Neutrophil (primary cell): ENCODE results near the gene PPP2R2C.

Source experiments
- H3K27ac ChIP-seq: fragments of 200-600 bp; sonication (generic); 2 replicates; pipeline ENCODE4 v1.5.1; 2016; ENCODE audit warnings: mild to moderate bottlenecking, moderate library complexity
- H3K27me3 ChIP-seq: fragments of 200-600 bp; sonication (generic); 2 replicates; pipeline ENCODE4 v1.6.0; 2016; ENCODE audit warnings: mild to moderate bottlenecking
- H3K36me3 ChIP-seq: fragments of 200-600 bp; sonication (generic); 2 replicates; pipeline ENCODE4 v1.5.1; 2017
- H3K4me1 ChIP-seq, 2 experiments: fragments of 200-600 bp in 1 of 2; sonication (generic) in 1 of 2; 1 replicate in 1 of 2; 2 replicates in 1 of 2; pipeline versions ENCODE4 v1.5.1 to v1.6.1; 2013 to 2016; ENCODE audit warnings: low read depth in 1 of 2, low read length in 1 of 2, mild to moderate bottlenecking in 1 of 2, moderate library complexity in 1 of 2; ENCODE audit not compliant: control insufficient read depth in 1 of 2, insufficient read depth in 1 of 2
- H3K4me3 ChIP-seq, 2 experiments: fragments of 200-600 bp in 1 of 2; sonication (generic) in 1 of 2; 1 replicate in 1 of 2; 2 replicates in 1 of 2; pipeline ENCODE4 v1.5.1; 2013 to 2016; ENCODE audit warnings: low read depth in 1 of 2, low read length in 1 of 2, mild to moderate bottlenecking in 1 of 2, moderate library complexity in 1 of 2
- H3K9me3 ChIP-seq: fragments of 200-600 bp; sonication (generic); 2 replicates; pipeline ENCODE4 v1.5.1; 2016
- TF ChIP-seq, protein P1 (sequence below): fragments of 200-600 bp; sonication (generic); IDR thresholded peaks from 2 replicates; pipeline ENCODE4 v1.5.1; 2016; ENCODE audit warnings: antibody characterized with exemption

PPP2R2C gene

DNA sequence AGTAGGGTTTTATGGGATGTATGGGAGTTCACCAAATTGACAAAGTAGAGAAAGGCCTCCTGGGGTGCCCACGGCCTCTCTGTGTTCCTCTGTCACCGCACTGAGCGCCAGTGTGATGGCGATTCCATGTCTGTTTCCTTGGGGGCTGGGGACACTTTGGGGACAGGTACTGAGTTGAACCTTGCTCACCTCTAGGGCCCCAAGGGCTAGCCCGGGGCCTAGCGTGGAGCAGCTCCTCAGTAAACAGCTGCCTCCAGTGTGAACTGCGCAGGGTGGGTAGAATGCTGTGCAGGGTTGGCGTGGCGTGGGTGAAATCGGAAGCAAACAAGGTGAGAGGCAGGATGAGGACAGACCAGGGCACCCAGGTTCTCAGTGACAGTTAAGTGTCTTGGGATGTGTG lies 97.8 kb downstream of the PPP2R2C start:
- Histone ChIP-seq H3K36me3 (no peaks in the 10 kb centered on the region), H3K9me3 (no peaks in the 10 kb centered on the region), H3K4me1 (no peaks in the 10 kb centered on the region), H3K27ac (no peak overlapping the region), H3K27me3 (peaks cover 3% of the 10 kb centered on the region), H3K4me3 (no peak overlapping the region)
- TF ChIP-seq, protein P1, sequence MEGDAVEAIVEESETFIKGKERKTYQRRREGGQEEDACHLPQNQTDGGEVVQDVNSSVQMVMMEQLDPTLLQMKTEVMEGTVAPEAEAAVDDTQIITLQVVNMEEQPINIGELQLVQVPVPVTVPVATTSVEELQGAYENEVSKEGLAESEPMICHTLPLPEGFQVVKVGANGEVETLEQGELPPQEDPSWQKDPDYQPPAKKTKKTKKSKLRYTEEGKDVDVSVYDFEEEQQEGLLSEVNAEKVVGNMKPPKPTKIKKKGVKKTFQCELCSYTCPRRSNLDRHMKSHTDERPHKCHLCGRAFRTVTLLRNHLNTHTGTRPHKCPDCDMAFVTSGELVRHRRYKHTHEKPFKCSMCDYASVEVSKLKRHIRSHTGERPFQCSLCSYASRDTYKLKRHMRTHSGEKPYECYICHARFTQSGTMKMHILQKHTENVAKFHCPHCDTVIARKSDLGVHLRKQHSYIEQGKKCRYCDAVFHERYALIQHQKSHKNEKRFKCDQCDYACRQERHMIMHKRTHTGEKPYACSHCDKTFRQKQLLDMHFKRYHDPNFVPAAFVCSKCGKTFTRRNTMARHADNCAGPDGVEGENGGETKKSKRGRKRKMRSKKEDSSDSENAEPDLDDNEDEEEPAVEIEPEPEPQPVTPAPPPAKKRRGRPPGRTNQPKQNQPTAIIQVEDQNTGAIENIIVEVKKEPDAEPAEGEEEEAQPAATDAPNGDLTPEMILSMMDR, result no peak

- Histone ChIP-seq H3K9me3 (no peaks in the 10 kb centered on the region), H3K27me3 (no peaks in the 10 kb centered on the region), H3K36me3 (no peaks in the 10 kb centered on the region), H3K27ac (no peak overlapping the region), H3K4me3 (no peak overlapping the region), H3K4me1 (no peaks in the 10 kb centered on the region)
- TF ChIP-seq, protein P1, result no peak
Observed at GRCh38 chr4:6373541-6374410, 98.6 kb downstream of the PPP2R2C start.

GRCh38 chr4:6372649-6373525 lies 99.5 kb downstream of the PPP2R2C start:
- Histone ChIP-seq H3K9me3 (no peaks in the 10 kb centered on the region), H3K36me3 (no peaks in the 10 kb centered on the region), H3K27me3 (no peaks in the 10 kb centered on the region), H3K4me1 (no peaks in the 10 kb centered on the region), H3K27ac (no peak overlapping the region), H3K4me3 (no peak overlapping the region)
- TF ChIP-seq, protein P1, result no peak

- Histone ChIP-seq H3K36me3 (no peaks in the 10 kb centered on the region), H3K4me1 (no peaks in the 10 kb centered on the region), H3K27me3 (no peaks in the 10 kb centered on the region), H3K9me3 (no peaks in the 10 kb centered on the region), H3K27ac (no peak overlapping the region), H3K4me3 (no peak overlapping the region)
- TF ChIP-seq, protein P1, result no peak
Observed at GRCh38 chr4:6371812-6372211, 100.6 kb downstream of the PPP2R2C start.

GRCh38 chr4:6371271-6371670 lies 101.1 kb downstream of the PPP2R2C start:
- no peaks in the 10 kb centered on the region for H3K4me1 ChIP-seq
- no peak overlapping the region for H3K27ac ChIP-seq
- H3K27me3 ChIP-seq, result no peaks in the 10 kb centered on the region
- H3K36me3 ChIP-seq, result no peaks in the 10 kb centered on the region
- H3K9me3 ChIP-seq, result no peaks in the 10 kb centered on the region
- H3K4me3 ChIP-seq, result no peak overlapping the region
- TF ChIP-seq, protein P1, result no peak
